Ureter (tissue), 1 donor: ENCODE measurements around the gene FBXO46. TPM values are rescaled to one million over a fixed set of nuclear protein-coding genes. Genes with fewer than 3 reads are reported as not detected.
A peak's percentile ranks its signal among the peaks of the same experiment; 100 is the strongest.
"Not testable (repeated sequence)": the region's sequence is repeated elsewhere in the genome, so short reads cannot be mapped to it uniquely, and the experiment has no call there.

Experiments
- DNase-seq: peaks from one replicate; pipeline ENCODE4 v3.0.0-alpha.2; 2020; ENCODE audit warnings: low spot score
- total RNA-seq: library from RNA; stranded (reverse); gene quantifications from one replicate; pipeline ENCODE4 v1.2.4, GENCODE V29; 2023
- donor health status: DM: yes; HTN: yes; CAD: no.

FBXO46 gene
- total RNA-seq, 1 donor from 2014 or later, result 24.8 TPM

DNA sequence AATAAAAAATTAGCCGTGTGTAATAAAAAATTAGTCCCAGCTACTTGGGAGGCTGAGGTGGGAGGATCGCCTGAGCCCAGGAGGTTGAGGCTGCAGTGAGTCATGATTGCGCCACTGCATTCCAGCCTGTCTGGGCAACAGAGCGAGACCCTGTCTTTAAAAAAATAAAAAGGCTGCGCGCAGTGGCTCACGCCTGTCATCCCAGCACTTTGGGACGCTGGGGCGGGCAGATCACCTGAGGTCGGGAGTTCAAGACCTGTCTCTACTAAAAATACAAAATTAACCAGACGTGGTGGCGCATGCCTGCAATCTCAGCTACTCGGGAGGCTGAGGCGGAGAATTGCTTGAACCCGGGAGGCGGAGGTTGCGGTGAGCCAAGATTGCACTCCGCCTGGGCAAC lies 2.0 kb downstream of the FBXO46 start:
- DNase-seq, result not testable (repeated sequence)

GRCh38 chr19:45720065-45720464 lies 10.6 kb downstream of the FBXO46 start:
- DNase-seq, result not testable (repeated sequence)

GRCh38 chr19:45717983-45718650 lies 12.6 kb downstream of the FBXO46 start:
- peak; percentile 47 for DNase-seq

GRCh38 chr19:45717131-45717982 lies 13.3 kb downstream of the FBXO46 start:
- DNase-seq, result peak; percentile 99

GRCh38 chr19:45716359-45717130 lies 14.2 kb downstream of the FBXO46 start:
- DNase-seq, result peak; percentile 54

DNA sequence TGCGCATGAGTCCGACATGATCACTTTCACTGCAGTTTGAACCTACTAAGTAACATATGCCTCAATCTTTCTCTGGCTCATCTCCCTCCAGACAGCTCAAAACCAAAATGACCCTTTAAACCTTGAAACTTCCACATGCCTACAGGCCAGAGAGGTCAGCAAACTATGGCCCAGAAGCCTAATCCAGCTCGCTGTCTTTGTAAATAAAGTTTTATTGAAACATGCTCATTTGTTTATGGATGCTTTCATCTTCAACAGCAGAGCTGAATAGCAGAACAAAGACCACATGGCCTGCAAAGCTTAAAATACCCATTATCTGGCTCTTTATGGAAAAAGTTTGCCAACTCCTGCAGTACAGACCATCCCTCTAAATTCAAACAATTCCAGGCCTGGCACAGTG lies 15.6 kb downstream of the FBXO46 start:
- no peak for DNase-seq

DNA sequence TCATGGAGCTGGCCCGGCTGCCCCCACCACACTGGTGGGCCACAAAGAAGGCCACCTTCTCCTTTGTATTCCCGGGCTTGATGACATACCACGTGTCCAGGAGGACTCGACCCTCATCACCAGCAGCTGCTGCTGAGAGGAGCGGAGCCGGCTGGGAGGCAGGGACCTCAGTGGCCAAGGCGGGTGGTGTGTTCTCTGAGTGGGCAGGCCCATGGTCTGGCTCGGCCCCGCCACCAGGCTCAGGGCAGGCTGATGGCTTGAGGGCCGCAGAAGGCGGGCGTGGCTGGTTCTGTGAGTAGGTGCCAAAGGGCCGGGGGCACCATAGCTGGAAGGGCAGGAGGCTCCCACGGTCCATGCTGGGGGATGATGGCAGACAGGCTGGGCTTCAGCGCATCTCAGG lies 17.6 kb downstream of the FBXO46 start:
- DNase-seq, result no peak

DNA sequence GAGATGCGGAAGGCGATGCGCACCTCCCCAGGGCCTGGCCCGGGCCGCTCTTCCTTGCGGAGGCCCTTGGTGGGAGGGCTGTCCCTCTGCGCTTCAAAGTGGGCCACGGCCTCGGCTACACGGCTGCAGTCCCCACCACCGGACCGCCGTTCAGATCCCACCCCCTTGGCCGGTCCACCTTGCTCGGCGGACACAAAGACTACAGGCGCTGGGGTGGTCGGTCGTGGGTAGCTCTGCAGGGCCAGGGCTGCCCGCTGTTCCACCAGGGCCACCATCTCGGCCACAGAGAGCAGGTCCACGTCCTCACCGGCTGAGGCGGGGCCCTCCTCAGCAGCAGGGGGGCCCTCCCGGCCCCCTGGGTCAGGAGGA lies 18.0 kb downstream of the FBXO46 start:
- DNase-seq, result no peak

GRCh38 chr19:45711851-45712698 lies 18.6 kb downstream of the FBXO46 start:
- no peak for DNase-seq

DNA sequence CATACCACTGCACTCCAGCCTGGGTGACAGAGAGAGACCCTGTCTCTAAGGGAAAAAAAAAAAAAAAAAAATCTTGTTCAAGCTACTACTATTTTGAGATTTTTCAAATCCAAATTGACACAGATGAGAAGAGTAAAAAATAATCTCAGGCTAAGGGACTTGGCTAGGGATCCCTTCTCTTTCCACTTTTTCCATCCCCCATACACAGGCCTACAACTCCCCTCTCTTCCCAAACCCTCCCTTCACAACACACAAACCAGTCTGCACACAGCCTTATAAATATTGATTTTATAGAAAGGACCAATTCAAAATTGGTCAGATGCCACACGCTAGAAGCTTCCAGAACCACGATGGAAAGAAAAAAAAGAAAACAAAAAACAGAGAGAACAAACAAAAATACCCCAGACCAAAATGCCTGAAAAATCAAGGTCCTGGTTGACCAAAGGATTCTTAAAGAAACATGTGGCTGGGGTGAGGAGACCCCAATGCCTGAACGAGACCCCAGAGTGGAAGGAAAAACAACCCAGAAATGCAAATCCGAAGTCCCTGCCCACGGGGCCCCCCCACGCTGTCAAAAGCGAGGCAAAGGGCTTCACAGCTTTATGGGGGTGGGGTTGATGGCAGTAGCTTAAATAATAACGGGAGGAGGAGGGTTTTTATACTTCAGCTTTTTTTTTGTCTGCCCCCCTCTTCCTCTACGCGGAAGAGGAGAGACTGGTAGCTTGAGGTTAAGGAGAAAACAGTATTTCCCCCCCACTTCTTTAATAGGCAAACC lies 20.2 kb downstream of the FBXO46 start:
- DNase-seq, result no peak

GRCh38 chr19:45705710-45706415 lies 24.8 kb downstream of the FBXO46 start:
- DNase-seq, result no peak

GRCh38 chr19:45705115-45705514 lies 25.6 kb downstream of the FBXO46 start:
- no peak for DNase-seq

- no peak for DNase-seq
Observed at GRCh38 chr19:45701676-45702075, 29.0 kb downstream of the FBXO46 start.

DNA sequence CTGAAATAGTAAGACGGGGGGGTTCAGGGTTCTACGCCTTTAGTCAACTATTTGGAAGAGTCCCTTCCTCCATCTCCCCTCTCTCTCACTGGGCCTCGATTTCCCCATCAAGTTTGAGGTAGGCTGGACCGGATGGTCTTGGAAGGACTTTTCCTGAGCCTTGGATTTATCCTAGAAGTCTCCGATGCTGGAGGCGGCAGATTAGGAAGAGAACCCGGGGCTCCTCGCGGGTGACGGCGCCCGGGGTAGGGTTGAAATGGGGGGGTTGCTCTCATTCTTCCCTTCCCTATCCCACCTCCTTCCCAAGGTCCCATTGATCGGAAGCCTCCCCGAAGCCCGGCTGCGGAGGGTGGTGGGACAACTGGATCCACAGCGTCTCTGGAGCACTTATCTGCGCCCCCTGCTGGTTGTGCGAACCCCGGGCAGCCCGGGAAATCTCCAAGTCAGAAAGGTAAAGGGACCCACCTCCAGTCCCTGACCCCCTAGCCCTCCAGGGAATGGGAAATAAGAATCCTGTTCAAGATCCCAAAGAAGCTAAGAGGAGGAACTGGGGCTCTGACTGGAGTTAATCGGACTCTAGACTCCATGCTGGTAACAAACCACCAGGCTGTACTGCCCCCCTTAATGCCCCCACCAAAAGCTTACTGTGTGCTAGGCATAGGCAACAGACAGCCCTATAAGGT lies 37.4 kb downstream of the FBXO46 start:
- peak; percentile 82 for DNase-seq

DNA sequence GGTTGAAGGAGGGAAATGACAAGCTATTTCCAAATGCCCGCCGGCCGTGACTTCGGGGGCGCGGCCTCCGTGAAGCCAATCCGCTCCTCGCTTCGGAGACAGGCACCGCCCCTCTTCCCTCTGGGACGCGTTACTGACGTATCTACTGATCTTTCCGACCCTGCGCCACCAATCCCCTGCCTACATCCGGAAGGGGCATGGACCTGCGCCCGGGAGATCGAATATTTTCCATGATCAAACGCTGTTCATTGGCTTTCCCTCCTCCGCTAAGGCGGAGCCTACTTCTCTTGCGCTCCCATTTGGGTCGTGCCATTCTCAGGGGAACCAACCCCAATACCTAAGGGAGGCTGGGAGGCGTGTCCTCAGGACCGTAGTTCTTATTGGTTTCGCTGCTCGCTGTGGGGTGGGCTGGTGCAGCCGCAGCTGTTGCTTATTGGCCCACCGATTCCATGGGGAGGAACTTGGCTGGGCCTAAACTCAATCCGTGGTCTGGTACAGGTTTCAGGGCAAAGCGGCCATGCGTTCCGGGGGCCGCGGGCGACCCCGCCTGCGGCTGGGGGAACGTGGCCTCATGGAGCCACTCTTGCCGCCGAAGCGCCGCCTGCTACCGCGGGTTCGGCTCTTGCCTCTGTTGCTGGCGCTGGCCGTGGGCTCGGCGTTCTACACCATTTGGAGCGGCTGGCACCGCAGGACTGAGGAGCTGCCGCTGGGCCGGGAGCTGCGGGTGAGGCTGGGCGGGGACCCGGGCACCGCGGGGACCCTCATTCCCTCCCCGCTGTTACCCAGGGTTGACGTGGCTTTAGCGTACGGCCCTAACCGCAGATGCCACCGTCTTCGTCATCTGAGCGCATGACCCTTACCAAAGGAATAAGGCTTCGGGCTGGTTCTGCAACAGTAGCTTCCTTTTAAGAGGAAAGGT lies 38.2 kb downstream of the FBXO46 start, which contains the start of gene QPCTL:
Gene QPCTL (plus strand): TSS at position 480 of the 919 bp plus-strand sequence. CDS start 38 bp downstream, at position 518.
- peak; percentile 98 for DNase-seq

GRCh38 chr19:45691516-45692186 lies 39.0 kb downstream of the FBXO46 start, which contains the start of gene SNRPD2:
Gene SNRPD2, minus strand, starts transcription at chr19:45691953. Its CDS starts 65 bp downstream, at chr19:45691888.
- peak; percentile 95 for DNase-seq

DNA sequence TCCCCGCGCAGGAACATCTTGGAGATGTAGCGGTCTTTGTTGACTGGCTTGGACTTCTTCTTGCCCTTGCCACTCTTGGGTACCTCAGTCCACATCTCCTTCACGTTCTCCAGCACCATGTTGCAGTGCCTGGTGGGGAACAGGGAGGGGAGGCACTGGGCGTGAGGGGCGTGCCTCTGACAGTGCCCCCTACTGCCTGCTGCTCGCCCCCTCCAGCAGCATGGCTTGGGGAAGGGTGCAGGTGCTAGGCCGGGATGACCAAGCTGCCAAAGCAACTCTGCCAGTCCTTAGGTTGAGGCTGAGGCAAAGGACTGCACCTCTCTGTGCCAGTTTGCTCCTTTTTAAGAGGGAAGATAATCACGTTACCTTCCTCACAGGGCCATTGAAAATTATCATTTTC lies 43.1 kb downstream of the FBXO46 start:
- no peak for DNase-seq
